ENCODE results near the gene AHCYL2.

DNA sequence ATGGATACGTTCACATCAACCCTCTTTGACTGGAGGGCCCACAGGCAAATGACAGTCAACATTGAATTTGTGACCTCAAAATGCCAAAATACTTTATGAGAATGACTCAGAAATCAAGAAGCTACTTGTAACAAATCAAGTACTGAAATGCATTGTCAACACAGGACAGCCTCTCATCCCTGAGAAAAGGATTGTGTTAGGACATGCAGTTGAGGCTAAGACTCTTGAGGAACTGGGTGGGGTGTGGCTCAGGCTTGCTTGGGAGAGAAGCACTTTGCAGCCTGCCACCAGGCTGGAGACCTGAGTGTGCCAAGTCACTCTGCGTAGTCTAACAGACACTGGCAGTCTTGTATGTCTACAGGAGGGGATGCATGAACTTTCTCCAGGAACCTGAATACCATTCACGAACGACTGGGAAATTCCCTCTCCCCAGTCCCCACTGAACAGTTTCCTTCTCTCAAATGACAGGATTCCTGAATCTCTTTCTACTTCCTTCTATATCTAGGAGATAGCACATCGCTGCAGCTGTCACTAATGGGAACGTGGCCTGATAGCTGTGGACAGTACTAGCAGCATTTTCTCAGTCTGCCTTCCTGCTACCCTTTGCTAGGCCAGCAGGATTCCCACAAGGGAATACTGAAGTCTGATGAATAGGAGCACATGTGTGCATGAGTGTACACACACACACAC lies 39.7 kb upstream of the AHCYL2 start:
- TF ChIP-seq, protein P1, sequence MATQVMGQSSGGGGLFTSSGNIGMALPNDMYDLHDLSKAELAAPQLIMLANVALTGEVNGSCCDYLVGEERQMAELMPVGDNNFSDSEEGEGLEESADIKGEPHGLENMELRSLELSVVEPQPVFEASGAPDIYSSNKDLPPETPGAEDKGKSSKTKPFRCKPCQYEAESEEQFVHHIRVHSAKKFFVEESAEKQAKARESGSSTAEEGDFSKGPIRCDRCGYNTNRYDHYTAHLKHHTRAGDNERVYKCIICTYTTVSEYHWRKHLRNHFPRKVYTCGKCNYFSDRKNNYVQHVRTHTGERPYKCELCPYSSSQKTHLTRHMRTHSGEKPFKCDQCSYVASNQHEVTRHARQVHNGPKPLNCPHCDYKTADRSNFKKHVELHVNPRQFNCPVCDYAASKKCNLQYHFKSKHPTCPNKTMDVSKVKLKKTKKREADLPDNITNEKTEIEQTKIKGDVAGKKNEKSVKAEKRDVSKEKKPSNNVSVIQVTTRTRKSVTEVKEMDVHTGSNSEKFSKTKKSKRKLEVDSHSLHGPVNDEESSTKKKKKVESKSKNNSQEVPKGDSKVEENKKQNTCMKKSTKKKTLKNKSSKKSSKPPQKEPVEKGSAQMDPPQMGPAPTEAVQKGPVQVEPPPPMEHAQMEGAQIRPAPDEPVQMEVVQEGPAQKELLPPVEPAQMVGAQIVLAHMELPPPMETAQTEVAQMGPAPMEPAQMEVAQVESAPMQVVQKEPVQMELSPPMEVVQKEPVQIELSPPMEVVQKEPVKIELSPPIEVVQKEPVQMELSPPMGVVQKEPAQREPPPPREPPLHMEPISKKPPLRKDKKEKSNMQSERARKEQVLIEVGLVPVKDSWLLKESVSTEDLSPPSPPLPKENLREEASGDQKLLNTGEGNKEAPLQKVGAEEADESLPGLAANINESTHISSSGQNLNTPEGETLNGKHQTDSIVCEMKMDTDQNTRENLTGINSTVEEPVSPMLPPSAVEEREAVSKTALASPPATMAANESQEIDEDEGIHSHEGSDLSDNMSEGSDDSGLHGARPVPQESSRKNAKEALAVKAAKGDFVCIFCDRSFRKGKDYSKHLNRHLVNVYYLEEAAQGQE (IDR thresholded peaks at IDR 0.05; ENCODE audit: borderline replicate concordance) = no peak
- no peak for TF ChIP-seq RAD21 (conservative IDR thresholded peaks at IDR 0.05)
- TF ChIP-seq, protein P2, sequence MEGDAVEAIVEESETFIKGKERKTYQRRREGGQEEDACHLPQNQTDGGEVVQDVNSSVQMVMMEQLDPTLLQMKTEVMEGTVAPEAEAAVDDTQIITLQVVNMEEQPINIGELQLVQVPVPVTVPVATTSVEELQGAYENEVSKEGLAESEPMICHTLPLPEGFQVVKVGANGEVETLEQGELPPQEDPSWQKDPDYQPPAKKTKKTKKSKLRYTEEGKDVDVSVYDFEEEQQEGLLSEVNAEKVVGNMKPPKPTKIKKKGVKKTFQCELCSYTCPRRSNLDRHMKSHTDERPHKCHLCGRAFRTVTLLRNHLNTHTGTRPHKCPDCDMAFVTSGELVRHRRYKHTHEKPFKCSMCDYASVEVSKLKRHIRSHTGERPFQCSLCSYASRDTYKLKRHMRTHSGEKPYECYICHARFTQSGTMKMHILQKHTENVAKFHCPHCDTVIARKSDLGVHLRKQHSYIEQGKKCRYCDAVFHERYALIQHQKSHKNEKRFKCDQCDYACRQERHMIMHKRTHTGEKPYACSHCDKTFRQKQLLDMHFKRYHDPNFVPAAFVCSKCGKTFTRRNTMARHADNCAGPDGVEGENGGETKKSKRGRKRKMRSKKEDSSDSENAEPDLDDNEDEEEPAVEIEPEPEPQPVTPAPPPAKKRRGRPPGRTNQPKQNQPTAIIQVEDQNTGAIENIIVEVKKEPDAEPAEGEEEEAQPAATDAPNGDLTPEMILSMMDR (IDR thresholded peaks at IDR 0.05; ENCODE audit: poor library complexity, severe bottlenecking) = no peak

Measured in neural cell (in vitro differentiated cells).